CD4-positive, alpha-beta T cell (primary cell): ENCODE results near the gene D2HGDH. TPM values are rescaled to one million over a fixed set of nuclear protein-coding genes. Genes with fewer than 3 reads are reported as not detected.

Experiments used
- ATAC-seq: fragments of 200-7000 bp; cut with Tn5 transposase; one replicate; pipeline ENCODE4 v1.10.0; 2022; ENCODE audit warnings: mild to moderate bottlenecking; ENCODE audit not compliant: poor library complexity
- CTCF ChIA-PET: fragments of 350-600 bp; sonication (Branson Sonifier 250); formaldehyde crosslinking; loops from one replicate; lab custom pipeline; 2021; ENCODE audit warnings: antibody characterized with exemption, inconsistent platforms; lab: Charles Lee
- POLR2A ChIA-PET: fragments of 350-600 bp; sonication (Branson Sonifier 250); formaldehyde crosslinking; loops from one replicate; lab custom pipeline; 2021; ENCODE audit warnings: antibody characterized with exemption, inconsistent platforms; lab: Charles Lee
- DNase-seq, 14 experiments: peaks; one replicate each; pipeline ENCODE4 v3.0.0-alpha.2; 2013 to 2020; ENCODE audit warnings: mixed read lengths in 2 of 14
- H3K27ac ChIP-seq, 2 donors: one replicate each; pipeline versions ENCODE4 v1.5.1 to v1.7.0; 2013; ENCODE audit warnings: low read length in 2 of 2, low read depth in 1 of 2, mild to moderate bottlenecking in 1 of 2
- H3K27me3 ChIP-seq, 2 experiments: 1 replicate in 1 of 2; 2 replicates in 1 of 2; pipeline versions ENCODE4 v1.6.1 to v1.7.0; 2013; ENCODE audit warnings: low read length in 2 of 2, control low read depth in 1 of 2, mild to moderate bottlenecking in 1 of 2, moderate library complexity in 1 of 2; ENCODE audit not compliant: insufficient read depth in 2 of 2, control insufficient read depth in 1 of 2
- H3K36me3 ChIP-seq: one replicate; pipeline ENCODE4 v1.6.1; 2013; ENCODE audit warnings: low read length, control low read depth; ENCODE audit not compliant: insufficient read depth
- H3K4me1 ChIP-seq: one replicate; pipeline ENCODE4 v1.6.1; 2013; ENCODE audit warnings: low read length, control low read depth; ENCODE audit not compliant: insufficient read depth
- H3K4me3 ChIP-seq: one replicate; pipeline ENCODE4 v1.5.1; 2013; ENCODE audit warnings: mild to moderate bottlenecking, low read length, moderate library complexity
- H3K9me3 ChIP-seq, 2 experiments: 1 replicate in 1 of 2; 2 replicates in 1 of 2; pipeline versions ENCODE4 v1.6.1 to v1.7.0; 2013; ENCODE audit warnings: low read length in 2 of 2, mild to moderate bottlenecking in 2 of 2, control low read depth in 1 of 2, moderate library complexity in 1 of 2; ENCODE audit not compliant: control insufficient read depth in 1 of 2, insufficient read depth in 1 of 2
- H3K27ac Mint-ChIP-seq: one replicate; pipeline ENCODE4 v1.8.0; 2020; ENCODE audit warnings: mixed read lengths
- H3K27me3 Mint-ChIP-seq: one replicate; pipeline ENCODE4 v1.8.0; 2021; ENCODE audit warnings: mixed read lengths
- H3K36me3 Mint-ChIP-seq: one replicate; pipeline ENCODE4 v1.8.0; 2021; ENCODE audit warnings: low read depth, mixed read lengths
- H3K4me1 Mint-ChIP-seq: one replicate; pipeline ENCODE4 v1.8.0; 2021; ENCODE audit warnings: low read depth, mixed read lengths
- H3K4me3 Mint-ChIP-seq: one replicate; pipeline ENCODE4 v1.8.0; 2020; ENCODE audit warnings: mild to moderate bottlenecking, mixed read lengths
- H3K9me3 Mint-ChIP-seq: one replicate; pipeline ENCODE4 v1.8.0; 2020; ENCODE audit warnings: mixed read lengths
- intact Hi-C, 2 experiments: fragments of 100-400 bp; cut with DNase I in 1 of 2; cut with micrococcal nuclease in 1 of 2; formaldehyde crosslinking; loops; one replicate each; pipeline versions ENCODE4 v1.15.1 to v1.9.0; 2023 to 2025; cut with DNase I, micrococcal nuclease
- total RNA-seq, 174 experiments: library from RNA in 2 of 174; stranded (reverse) in 2 of 174; gene quantifications; one replicate each; pipeline ENCODE4 v1.2.3 and lab custom pipeline; 2021 to 2026
- TF ChIP-seq, protein P1 (sequence below): fragments of 200-600 bp; IDR thresholded peaks from one replicate; pipeline ENCODE4 v1.8.0; 2022; ENCODE audit warnings: antibody characterized with exemption, mild to moderate bottlenecking

The D2HGDH gene
- total RNA-seq, 2 experiments from 2014 or later: 27.6 to 30.6 TPM

DNA sequence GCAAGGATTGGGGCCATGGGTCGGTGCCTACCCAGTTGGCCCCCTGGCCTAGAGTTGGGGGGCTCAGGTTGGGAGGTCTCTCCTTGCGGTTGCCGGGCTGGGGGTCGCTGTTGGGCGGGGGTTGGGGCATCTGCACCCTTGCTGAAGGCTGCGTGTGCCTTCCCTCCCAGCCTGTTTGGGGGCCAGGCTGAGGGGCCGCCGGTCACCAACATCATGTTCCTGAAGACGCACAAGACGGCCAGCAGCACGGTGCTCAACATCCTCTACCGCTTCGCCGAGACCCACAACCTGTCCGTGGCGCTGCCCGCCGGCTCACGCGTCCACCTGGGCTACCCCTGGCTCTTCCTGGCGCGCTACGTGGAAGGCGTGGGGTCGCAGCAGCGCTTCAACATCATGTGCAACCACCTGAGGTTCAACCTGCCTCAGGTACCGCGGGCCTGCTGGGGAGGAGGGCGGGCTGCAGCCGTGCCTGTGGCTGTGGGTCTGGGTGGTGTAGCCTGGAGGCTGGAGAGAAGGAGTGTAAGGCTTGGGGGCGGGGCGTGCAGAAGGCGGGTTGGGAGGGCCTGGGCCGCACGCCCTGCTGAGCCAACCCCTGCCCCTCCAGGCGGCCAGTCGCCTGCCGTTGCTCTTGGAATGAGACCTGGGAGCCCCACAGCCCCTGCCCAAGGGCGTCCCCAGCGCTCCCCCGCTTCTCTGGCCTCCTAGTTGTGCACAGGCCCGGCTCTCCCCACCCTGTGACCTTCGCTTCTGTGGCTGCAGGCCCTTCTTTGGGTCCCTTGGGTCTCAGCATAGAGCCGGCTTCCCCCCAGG, 67.4 kb downstream of the D2HGDH start:
- H3K4me1 Mint-ChIP-seq: no peaks in the 10 kb centered on the region
- ATAC-seq (no peak), DNase-seq (peak in 3 of 14 experiments; percentile 3 to 27 (median 19))
- H3K36me3 ChIP-seq: no peaks in the 10 kb centered on the region
- no peak overlapping the region for H3K4me3 ChIP-seq
- no peaks in the 10 kb centered on the region for H3K9me3 ChIP-seq
- peaks cover 0 to 8% of the 10 kb centered on the region in 2 experiments for H3K27me3 ChIP-seq
- no peaks in the 10 kb centered on the region for H3K9me3 Mint-ChIP-seq
- H3K27ac ChIP-seq: no peak overlapping the region
- POLR2A ChIA-PET: no interaction called here
- intact Hi-C loops: no loop called here
- CTCF ChIA-PET: no interaction called here
- H3K36me3 Mint-ChIP-seq: no peaks in the 10 kb centered on the region
- no peak overlapping the region for H3K4me3 Mint-ChIP-seq
- H3K4me1 ChIP-seq: peaks cover 21% of the 10 kb centered on the region
- peaks cover 4% of the 10 kb centered on the region for H3K27me3 Mint-ChIP-seq
- H3K27ac Mint-ChIP-seq: no peak overlapping the region
- TF ChIP-seq, protein P1, sequence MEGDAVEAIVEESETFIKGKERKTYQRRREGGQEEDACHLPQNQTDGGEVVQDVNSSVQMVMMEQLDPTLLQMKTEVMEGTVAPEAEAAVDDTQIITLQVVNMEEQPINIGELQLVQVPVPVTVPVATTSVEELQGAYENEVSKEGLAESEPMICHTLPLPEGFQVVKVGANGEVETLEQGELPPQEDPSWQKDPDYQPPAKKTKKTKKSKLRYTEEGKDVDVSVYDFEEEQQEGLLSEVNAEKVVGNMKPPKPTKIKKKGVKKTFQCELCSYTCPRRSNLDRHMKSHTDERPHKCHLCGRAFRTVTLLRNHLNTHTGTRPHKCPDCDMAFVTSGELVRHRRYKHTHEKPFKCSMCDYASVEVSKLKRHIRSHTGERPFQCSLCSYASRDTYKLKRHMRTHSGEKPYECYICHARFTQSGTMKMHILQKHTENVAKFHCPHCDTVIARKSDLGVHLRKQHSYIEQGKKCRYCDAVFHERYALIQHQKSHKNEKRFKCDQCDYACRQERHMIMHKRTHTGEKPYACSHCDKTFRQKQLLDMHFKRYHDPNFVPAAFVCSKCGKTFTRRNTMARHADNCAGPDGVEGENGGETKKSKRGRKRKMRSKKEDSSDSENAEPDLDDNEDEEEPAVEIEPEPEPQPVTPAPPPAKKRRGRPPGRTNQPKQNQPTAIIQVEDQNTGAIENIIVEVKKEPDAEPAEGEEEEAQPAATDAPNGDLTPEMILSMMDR: no peak

DNA sequence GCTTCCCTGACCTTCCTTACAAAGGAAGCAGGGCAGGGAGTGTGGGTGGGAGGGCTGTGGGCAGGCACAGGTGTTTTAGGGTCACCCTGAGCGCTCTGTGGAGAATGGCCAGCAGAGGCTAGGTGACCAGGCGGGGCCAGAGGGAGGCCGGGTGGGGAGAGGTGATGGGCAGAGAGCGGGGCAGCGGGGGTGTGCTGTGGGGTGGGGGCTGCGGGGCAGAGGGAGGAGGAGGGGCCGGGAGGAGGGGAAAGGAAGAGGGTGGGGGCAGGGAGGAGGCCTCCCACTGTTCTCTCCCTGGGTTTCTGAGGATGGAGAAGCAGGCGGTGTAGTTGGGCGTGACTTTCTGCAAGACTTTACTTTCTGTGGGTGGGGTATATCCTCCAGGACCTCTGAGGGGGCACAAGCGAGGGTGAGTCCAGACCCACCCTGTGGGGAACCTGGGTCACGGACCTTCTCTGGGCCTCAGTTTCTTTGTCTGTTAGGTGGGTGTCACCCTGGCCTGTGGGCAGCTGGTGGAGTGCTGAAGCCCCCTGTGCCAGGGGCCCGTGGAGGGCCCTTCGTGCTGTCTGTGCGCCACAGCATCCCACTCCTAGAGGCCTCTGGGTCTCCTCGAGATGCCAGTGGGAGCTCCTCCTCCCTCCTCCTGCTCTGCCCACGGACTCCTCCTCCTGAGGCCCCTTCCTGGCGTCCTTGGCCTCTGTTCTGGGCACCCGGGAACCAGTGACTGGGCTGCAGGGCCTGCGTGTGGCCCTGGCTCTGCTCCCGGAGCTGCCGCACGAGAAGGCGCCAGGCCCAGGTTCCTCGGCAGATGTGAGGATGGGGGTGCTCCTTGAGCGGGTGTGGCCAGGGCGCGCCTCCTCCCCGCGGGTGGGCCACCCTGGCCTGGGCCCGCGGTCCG, 68.2 kb downstream of the D2HGDH start:
- no peaks in the 10 kb centered on the region for H3K36me3 ChIP-seq
- no peak for ATAC-seq
- intact Hi-C loops: no loop called here
- DNase-seq: peak in 1 of 14 experiments; percentile 27
- Mint-ChIP-seq H3K9me3 (no peaks in the 10 kb centered on the region), H3K27ac (no peak overlapping the region), H3K4me3 (no peak overlapping the region), H3K27me3 (peaks cover 4% of the 10 kb centered on the region), H3K4me1 (no peaks in the 10 kb centered on the region), H3K36me3 (no peaks in the 10 kb centered on the region)
- ChIA-PET POLR2A (interaction anchor here (1.0 kb wide), 1 partner anchor 57 kb away, joined by 3 read pairs; no protein-coding TSS in a partner anchor), CTCF (no interaction called here)
- peak overlapping the region; percentile 46 for H3K4me3 ChIP-seq
- H3K4me1 ChIP-seq: peaks cover 21% of the 10 kb centered on the region
- no peak overlapping the region for H3K27ac ChIP-seq
- TF ChIP-seq, protein P1: no peak
- no peaks in the 10 kb centered on the region for H3K9me3 ChIP-seq
- H3K27me3 ChIP-seq: peaks cover 0 to 8% of the 10 kb centered on the region in 2 experiments
